K562 (cell line): Measurements from ENCODE around the gene C4orf36.

ENCODE experiments used
- ASH1L ChIP-seq: fragments of 450-650 bp; IDR thresholded peaks from 2 replicates; pipeline ENCODE4 v1.6.1; 2018; ENCODE audit warnings: borderline replicate concordance, mild to moderate bottlenecking, low read depth; ENCODE audit not compliant: partially characterized antibody
- POLR2G ChIP-seq: fragments of 200-400 bp; formaldehyde crosslinking; IDR thresholded peaks from 2 replicates; pipeline ENCODE4 v1.6.1; 2017; ENCODE audit warnings: low read depth, mild to moderate bottlenecking, antibody characterized with exemption, low read length, moderate library complexity
- SIN3A ChIP-seq, 2 experiments: fragments of 150-350 bp in 1 of 2; IDR thresholded peaks; 2 replicates each; pipeline ENCODE4 v1.6.1; 2011 to 2016; ENCODE audit warnings: borderline replicate concordance in 2 of 2, low read depth in 2 of 2, low read length in 2 of 2, mild to moderate bottlenecking in 2 of 2, moderate library complexity in 2 of 2; ENCODE audit not compliant: control insufficient read depth in 1 of 2
- TCF7L2 ChIP-seq: fragments of 150-350 bp; IDR thresholded peaks from 2 replicates; pipeline ENCODE4 v1.6.1; 2016; ENCODE audit warnings: low read depth, mild to moderate bottlenecking, low read length, moderate library complexity
- TEAD4 ChIP-seq, 2 experiments: sonication (generic) in 1 of 2; formaldehyde crosslinking in 1 of 2; IDR thresholded peaks; 2 replicates each; pipeline versions ENCODE4 v1.6.1 to v1.8.0; 2012 to 2022; ENCODE audit warnings: borderline replicate concordance in 1 of 2, inconsistent platforms in 1 of 2, low read length in 1 of 2, mild to moderate bottlenecking in 1 of 2, missing genetic modification reagents in 1 of 2
- TF ChIP-seq, protein P1 (sequence below), 3 experiments: IDR thresholded peaks in 2 of 3; conservative IDR thresholded peaks in 1 of 3; 2 replicates each; pipeline ENCODE4 v1.5.1; 2011 to 2012; ENCODE audit warnings: low read length in 3 of 3, mild to moderate bottlenecking in 3 of 3, control low read depth in 2 of 3, improper control_type of control experiment in 1 of 3, inconsistent platforms in 1 of 3, low read depth in 1 of 3, mixed read lengths in 1 of 3, moderate library complexity in 1 of 3; ENCODE audit not compliant: insufficient read depth in 2 of 3
- TF ChIP-seq, protein P2 (sequence below), 2 experiments: fragments of 450-650 bp in 1 of 2; sonication (generic) in 1 of 2; formaldehyde crosslinking in 1 of 2; IDR thresholded peaks in 1 of 2; conservative IDR thresholded peaks in 1 of 2; 2 replicates each; pipeline versions ENCODE4 v1.6.1 to v1.8.1; 2016 to 2023; ENCODE audit warnings: mild to moderate bottlenecking in 2 of 2, moderate library complexity in 2 of 2, inconsistent platforms in 1 of 2, missing genetic modification reagents in 1 of 2
- TF ChIP-seq, protein P3 (sequence below): sonication (generic); formaldehyde crosslinking; IDR thresholded peaks from 2 replicates; pipeline ENCODE4 v1.8.1; 2022; ENCODE audit warnings: missing genetic modification reagents

DNA sequence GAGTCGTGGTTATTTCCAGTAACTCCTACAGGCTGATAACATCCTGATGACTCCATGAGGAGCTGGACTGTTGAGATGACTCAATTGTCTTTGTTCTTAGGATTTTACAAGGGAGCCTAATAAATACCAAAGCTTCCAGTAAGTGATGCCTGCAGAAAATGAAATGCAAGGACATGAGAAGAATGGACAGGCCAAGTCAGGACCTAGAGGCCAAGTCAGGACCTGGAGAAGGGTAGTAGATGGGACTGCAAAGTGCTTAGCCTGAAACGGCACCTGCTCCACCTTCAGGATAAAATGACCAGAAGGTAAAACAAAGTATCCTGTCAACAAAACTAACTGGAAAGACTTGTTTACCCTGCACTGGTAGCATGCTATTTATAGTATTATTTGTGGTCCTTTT is 36.6 kb downstream of the C4orf36 start:
- TF ChIP-seq, protein P1, sequence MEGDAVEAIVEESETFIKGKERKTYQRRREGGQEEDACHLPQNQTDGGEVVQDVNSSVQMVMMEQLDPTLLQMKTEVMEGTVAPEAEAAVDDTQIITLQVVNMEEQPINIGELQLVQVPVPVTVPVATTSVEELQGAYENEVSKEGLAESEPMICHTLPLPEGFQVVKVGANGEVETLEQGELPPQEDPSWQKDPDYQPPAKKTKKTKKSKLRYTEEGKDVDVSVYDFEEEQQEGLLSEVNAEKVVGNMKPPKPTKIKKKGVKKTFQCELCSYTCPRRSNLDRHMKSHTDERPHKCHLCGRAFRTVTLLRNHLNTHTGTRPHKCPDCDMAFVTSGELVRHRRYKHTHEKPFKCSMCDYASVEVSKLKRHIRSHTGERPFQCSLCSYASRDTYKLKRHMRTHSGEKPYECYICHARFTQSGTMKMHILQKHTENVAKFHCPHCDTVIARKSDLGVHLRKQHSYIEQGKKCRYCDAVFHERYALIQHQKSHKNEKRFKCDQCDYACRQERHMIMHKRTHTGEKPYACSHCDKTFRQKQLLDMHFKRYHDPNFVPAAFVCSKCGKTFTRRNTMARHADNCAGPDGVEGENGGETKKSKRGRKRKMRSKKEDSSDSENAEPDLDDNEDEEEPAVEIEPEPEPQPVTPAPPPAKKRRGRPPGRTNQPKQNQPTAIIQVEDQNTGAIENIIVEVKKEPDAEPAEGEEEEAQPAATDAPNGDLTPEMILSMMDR (IDR thresholded peaks at IDR 0.05 in 2 of 3, conservative IDR thresholded peaks at IDR 0.05 in 1 of 3; ENCODE audit: insufficient read depth in 2 of 3, low read depth in 1 of 3, low read length in 3 of 3) = no peak
- TF ChIP-seq ASH1L (no peak), SIN3A (IDR thresholded peaks at IDR 0.05; ENCODE audit: borderline replicate concordance in 2 of 2, control insufficient read depth in 1 of 2, low read depth in 2 of 2, low read length in 2 of 2) (no peak), TCF7L2 (no peak), TEAD4 (IDR thresholded peaks at IDR 0.05; ENCODE audit: low read length) (no peak), TEAD4 (CRISPR knock-in tag; IDR thresholded peaks at IDR 0.05; ENCODE audit: borderline replicate concordance) (no peak), POLR2G (no peak)
- TF ChIP-seq, protein P2, sequence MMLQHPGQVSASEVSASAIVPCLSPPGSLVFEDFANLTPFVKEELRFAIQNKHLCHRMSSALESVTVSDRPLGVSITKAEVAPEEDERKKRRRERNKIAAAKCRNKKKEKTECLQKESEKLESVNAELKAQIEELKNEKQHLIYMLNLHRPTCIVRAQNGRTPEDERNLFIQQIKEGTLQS (IDR thresholded peaks at IDR 0.05) = no peak
- TF ChIP-seq, protein P2 (CRISPR knock-in tag; conservative IDR thresholded peaks at IDR 0.05) = no peak
- TF ChIP-seq, protein P3, sequence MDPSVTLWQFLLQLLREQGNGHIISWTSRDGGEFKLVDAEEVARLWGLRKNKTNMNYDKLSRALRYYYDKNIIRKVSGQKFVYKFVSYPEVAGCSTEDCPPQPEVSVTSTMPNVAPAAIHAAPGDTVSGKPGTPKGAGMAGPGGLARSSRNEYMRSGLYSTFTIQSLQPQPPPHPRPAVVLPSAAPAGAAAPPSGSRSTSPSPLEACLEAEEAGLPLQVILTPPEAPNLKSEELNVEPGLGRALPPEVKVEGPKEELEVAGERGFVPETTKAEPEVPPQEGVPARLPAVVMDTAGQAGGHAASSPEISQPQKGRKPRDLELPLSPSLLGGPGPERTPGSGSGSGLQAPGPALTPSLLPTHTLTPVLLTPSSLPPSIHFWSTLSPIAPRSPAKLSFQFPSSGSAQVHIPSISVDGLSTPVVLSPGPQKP (CRISPR knock-in tag) = no peak
